ENCODE data around the gene KRT81. TPM values are rescaled to one million over a fixed set of nuclear protein-coding genes. Genes with fewer than 3 reads are reported as not detected.
"Not testable (repeated sequence)": the region's sequence is repeated elsewhere in the genome, so short reads cannot be mapped to it uniquely, and the experiment has no call there.

The KRT81 gene
- total RNA-seq, 1 donor from 2014 or later: 1.2 TPM

- H3K79me2 ChIP-seq (ENCODE audit: insufficient read depth, low read length): no peaks in the 10 kb centered on the region
- no peak overlapping the region for H3K9ac ChIP-seq (ENCODE audit: low read length)
- no peak for TF ChIP-seq EZH2 (IDR thresholded peaks at IDR 0.05; ENCODE audit: insufficient read depth, low read length)
- no peak for TF ChIP-seq CTCF (IDR thresholded peaks at IDR 0.05; ENCODE audit: insufficient read depth, low read depth, low read length)
- no peak overlapping the region for H2AFZ ChIP-seq (ENCODE audit: low read depth, low read length)
- no peaks in the 10 kb centered on the region for H3K9me3 ChIP-seq (ENCODE audit: insufficient read depth, low read depth, low read length)
- no peaks in the 10 kb centered on the region for H4K20me1 ChIP-seq (ENCODE audit: insufficient read depth, low read length)
- no peak for FAIRE-seq
- Mint-ChIP-seq H3K4me1 (ENCODE audit: low read depth, unreplicated experiment) (peaks cover 8% of the 10 kb centered on the region), H3K9me3 (ENCODE audit: unreplicated experiment) (no peaks in the 10 kb centered on the region), H3K36me3 (ENCODE audit: low read depth, unreplicated experiment) (no peaks in the 10 kb centered on the region), H3K27me3 (ENCODE audit: low read depth, unreplicated experiment) (peaks cover 72% of the 10 kb centered on the region), H3K4me3 (ENCODE audit: unreplicated experiment) (no peak overlapping the region), H3K27ac (ENCODE audit: unreplicated experiment) (no peak overlapping the region)
- H3K27me3 ChIP-seq (ENCODE audit: insufficient read depth, low read length): peaks cover 27% of the 10 kb centered on the region
- no peak overlapping the region for H3K4me3 ChIP-seq (ENCODE audit: insufficient read depth, low read depth, low read length)
- H3K36me3 ChIP-seq (ENCODE audit: insufficient read depth, low read length): no peaks in the 10 kb centered on the region
- no peak for DNase-seq (ENCODE audit: low read depth)
- H3K27ac ChIP-seq (ENCODE audit: low read depth, low read length): no peak overlapping the region
- H3K4me1 ChIP-seq (ENCODE audit: insufficient read depth, low read length): peaks cover 8% of the 10 kb centered on the region
- H3K4me2 ChIP-seq (ENCODE audit: low read length): no peak overlapping the region
These were observed 15.4 kb upstream of the KRT81 start for GRCh38 chr12:52306731-52307130.

DNA sequence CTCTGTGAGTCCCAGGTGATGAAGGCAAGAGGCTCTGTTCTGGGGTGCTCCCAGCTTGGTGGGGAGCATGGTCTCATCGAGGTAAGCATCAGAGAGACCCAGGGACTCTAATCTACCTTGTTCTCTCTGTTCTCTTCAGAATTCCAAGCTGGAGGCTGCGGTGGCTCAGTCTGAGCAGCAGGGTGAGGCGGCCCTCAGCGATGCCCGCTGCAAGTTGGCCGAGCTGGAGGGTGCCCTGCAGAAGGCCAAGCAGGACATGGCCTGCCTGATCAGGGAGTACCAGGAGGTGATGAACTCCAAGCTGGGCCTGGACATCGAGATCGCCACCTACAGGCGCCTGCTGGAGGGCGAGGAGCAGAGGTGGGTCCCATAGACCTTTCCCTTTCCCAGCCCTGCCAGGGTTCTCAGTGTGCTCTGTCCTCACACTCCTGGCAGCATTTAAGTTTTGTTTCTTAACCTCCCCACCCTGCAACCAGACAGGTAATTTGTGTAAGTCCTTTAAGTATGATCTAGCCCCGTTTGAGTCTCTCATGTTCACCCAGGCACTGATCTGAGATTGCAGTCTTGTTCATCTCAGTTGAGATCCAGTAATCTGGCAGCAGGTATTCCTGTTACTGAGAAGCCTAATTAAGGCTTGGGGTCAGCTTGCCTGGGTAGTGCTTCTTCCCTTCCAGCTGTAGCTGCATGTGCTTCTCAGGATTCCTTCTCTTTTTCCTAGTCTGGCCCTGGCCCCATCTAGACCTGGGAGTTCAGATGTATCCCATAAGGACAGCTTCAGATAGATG lies 14.8 kb upstream of the KRT81 start:
- H2AFZ ChIP-seq (ENCODE audit: low read depth, low read length): no peak overlapping the region
- H3K4me1 ChIP-seq (ENCODE audit: insufficient read depth, low read length): peaks cover 8% of the 10 kb centered on the region
- no peak for TF ChIP-seq EZH2 (IDR thresholded peaks at IDR 0.05; ENCODE audit: insufficient read depth, low read length)
- no peak for TF ChIP-seq CTCF (IDR thresholded peaks at IDR 0.05; ENCODE audit: insufficient read depth, low read depth, low read length)
- H3K4me3 Mint-ChIP-seq (ENCODE audit: unreplicated experiment): no peak overlapping the region
- H3K9me3 ChIP-seq (ENCODE audit: insufficient read depth, low read depth, low read length): no peaks in the 10 kb centered on the region
- no peak for DNase-seq (ENCODE audit: low read depth)
- H3K9ac ChIP-seq (ENCODE audit: low read length): no peak overlapping the region
- no peaks in the 10 kb centered on the region for H3K36me3 Mint-ChIP-seq (ENCODE audit: low read depth, unreplicated experiment)
- H3K79me2 ChIP-seq (ENCODE audit: insufficient read depth, low read length): no peaks in the 10 kb centered on the region
- peaks cover 71% of the 10 kb centered on the region for H3K27me3 Mint-ChIP-seq (ENCODE audit: low read depth, unreplicated experiment)
- H3K36me3 ChIP-seq (ENCODE audit: insufficient read depth, low read length): no peaks in the 10 kb centered on the region
- no peak overlapping the region for H3K4me2 ChIP-seq (ENCODE audit: low read length)
- FAIRE-seq: no peak
- H3K27ac ChIP-seq (ENCODE audit: low read depth, low read length): no peak overlapping the region
- H3K4me3 ChIP-seq (ENCODE audit: insufficient read depth, low read depth, low read length): no peak overlapping the region
- peaks cover 23% of the 10 kb centered on the region for H3K27me3 ChIP-seq (ENCODE audit: insufficient read depth, low read length)
- H3K4me1 Mint-ChIP-seq (ENCODE audit: low read depth, unreplicated experiment): peaks cover 10% of the 10 kb centered on the region
- no peaks in the 10 kb centered on the region for H3K9me3 Mint-ChIP-seq (ENCODE audit: unreplicated experiment)
- no peak overlapping the region for H3K27ac Mint-ChIP-seq (ENCODE audit: unreplicated experiment)
- no peaks in the 10 kb centered on the region for H4K20me1 ChIP-seq (ENCODE audit: insufficient read depth, low read length)

DNA sequence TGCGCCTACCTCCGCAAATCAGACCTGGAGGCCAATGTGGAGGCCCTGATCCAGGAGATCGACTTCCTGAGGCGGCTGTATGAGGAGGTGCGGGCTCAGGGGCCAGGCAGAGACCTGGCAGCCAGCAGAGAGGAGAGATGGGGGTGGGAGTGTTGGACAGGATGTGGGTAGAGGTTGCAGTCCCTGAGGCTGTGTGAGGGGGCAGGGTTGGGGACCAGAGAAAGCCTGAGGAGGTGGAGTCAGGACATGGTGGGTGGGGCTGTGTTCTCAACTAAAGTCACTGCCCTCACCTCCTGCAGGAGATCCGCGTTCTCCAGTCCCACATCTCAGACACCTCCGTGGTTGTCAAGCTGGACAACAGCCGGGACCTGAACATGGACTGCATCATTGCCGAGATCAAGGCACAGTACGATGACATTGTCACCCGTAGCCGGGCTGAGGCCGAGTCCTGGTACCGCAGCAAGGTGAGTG lies 13.6 kb upstream of the KRT81 start:
- not testable (repeated sequence) for H3K9ac ChIP-seq (ENCODE audit: low read length); H4K20me1 ChIP-seq (ENCODE audit: insufficient read depth, low read length); H3K4me3 ChIP-seq (ENCODE audit: insufficient read depth, low read depth, low read length); H3K36me3 Mint-ChIP-seq (ENCODE audit: low read depth, unreplicated experiment); H3K4me3 Mint-ChIP-seq (ENCODE audit: unreplicated experiment); H3K27ac Mint-ChIP-seq (ENCODE audit: unreplicated experiment); H3K4me1 ChIP-seq (ENCODE audit: insufficient read depth, low read length); H3K9me3 Mint-ChIP-seq (ENCODE audit: unreplicated experiment); H3K36me3 ChIP-seq (ENCODE audit: insufficient read depth, low read length); DNase-seq (ENCODE audit: low read depth); FAIRE-seq; H3K4me2 ChIP-seq (ENCODE audit: low read length); H3K9me3 ChIP-seq (ENCODE audit: insufficient read depth, low read depth, low read length); H3K4me1 Mint-ChIP-seq (ENCODE audit: low read depth, unreplicated experiment); H3K27ac ChIP-seq (ENCODE audit: low read depth, low read length); H2AFZ ChIP-seq (ENCODE audit: low read depth, low read length); H3K79me2 ChIP-seq (ENCODE audit: insufficient read depth, low read length)
- H3K27me3 ChIP-seq (ENCODE audit: insufficient read depth, low read length): peaks cover 23% of the 10 kb centered on the region
- H3K27me3 Mint-ChIP-seq (ENCODE audit: low read depth, unreplicated experiment): peaks cover 67% of the 10 kb centered on the region

DNA sequence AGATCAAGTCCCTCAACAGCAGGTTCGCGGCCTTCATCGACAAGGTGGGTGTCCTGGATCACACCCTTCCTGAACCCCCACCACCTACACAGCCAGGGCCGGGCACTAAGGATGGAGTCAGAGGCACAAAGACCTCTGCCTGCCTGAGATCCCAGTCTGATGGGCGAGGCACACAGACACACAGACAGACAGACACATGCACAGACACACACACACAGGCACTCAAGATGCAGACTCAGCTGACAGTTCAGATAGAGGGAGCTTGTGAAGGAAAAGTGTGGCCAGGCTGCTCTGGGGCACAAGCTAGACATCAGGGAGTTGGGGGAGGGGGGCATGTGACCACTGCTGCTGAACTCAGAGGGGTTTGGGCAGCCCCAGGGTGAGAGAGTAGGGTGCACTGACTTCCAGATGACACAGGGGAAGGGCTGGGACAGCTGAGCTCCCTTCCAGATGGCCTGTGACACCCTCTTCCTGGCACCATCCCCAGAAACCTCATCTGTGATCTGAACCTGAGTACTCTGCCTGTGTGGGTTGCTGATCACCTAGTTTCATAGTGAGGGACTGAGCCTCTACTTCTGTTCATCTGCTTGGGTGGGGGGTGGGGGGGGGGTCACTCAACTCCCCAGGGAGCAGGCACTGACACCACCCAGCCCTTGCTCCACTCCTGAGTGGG lies 11.0 kb upstream of the KRT81 start:
- not testable (repeated sequence) for DNase-seq (ENCODE audit: low read depth); H4K20me1 ChIP-seq (ENCODE audit: insufficient read depth, low read length); H3K4me3 ChIP-seq (ENCODE audit: insufficient read depth, low read depth, low read length); H3K36me3 Mint-ChIP-seq (ENCODE audit: low read depth, unreplicated experiment); FAIRE-seq; H3K79me2 ChIP-seq (ENCODE audit: insufficient read depth, low read length); H3K4me1 ChIP-seq (ENCODE audit: insufficient read depth, low read length); H3K36me3 ChIP-seq (ENCODE audit: insufficient read depth, low read length); H2AFZ ChIP-seq (ENCODE audit: low read depth, low read length); H3K9me3 Mint-ChIP-seq (ENCODE audit: unreplicated experiment); H3K27ac Mint-ChIP-seq (ENCODE audit: unreplicated experiment); H3K4me3 Mint-ChIP-seq (ENCODE audit: unreplicated experiment); H3K9me3 ChIP-seq (ENCODE audit: insufficient read depth, low read depth, low read length); H3K4me1 Mint-ChIP-seq (ENCODE audit: low read depth, unreplicated experiment); H3K4me2 ChIP-seq (ENCODE audit: low read length); H3K9ac ChIP-seq (ENCODE audit: low read length); H3K27ac ChIP-seq (ENCODE audit: low read depth, low read length)
- peaks cover 18% of the 10 kb centered on the region for H3K27me3 ChIP-seq (ENCODE audit: insufficient read depth, low read length)
- peaks cover 59% of the 10 kb centered on the region for H3K27me3 Mint-ChIP-seq (ENCODE audit: low read depth, unreplicated experiment)

All from astrocyte (in vitro differentiated cells and primary cell).